HG03045 (cell line): ENCODE measurements around the gene GNAI2.

Source experiments
- ATAC-seq: cut with Tn5 transposase; IDR thresholded peaks from one replicate; pipeline ENCODE4 v1.9.1; 2021; ENCODE audit warnings: mild to moderate bottlenecking, moderate library complexity; ENCODE audit not compliant: unreplicated experiment

GNAI2 gene

DNA sequence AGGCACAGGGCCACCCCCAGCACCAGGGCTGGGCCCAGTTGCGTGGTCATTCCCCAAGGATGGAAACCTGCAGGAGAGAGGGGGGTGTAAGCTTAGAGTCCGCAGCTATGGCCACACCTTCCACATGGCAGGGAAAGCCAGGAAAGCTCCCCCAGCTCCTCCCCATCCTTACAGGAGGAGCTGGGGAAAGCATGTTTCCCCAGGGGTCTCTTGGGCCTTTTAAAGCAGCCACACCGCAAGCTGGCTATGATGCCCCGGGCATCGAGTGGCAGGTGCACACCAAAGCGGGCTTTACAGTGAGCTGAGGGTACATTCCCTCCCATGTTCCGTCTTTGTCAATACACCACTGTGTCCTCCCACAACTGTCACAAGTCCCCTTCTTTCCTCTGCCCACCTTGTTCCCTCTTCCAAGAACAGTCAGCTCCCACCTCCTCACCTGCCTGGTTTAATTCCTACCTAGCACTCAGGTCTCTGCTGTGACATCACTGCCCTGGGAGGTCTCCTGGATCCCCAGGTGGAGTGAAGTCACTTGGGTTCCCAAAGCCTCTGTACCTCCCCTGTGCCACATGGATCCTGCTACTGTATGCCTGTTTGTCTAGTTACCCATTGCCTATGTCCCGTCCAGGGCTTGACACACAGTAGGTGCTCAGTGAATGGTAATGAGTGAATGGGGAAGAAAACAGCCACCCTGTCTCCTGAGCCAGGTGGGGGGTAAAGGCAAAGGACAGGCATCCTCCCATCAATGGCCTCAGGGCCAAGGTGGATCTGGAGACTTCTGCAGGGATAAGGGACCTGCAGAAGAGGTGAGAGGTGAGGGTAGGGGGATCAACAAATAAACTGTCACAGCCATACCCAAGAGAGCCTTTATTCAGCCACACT, 59.8 kb downstream of the GNAI2 start:
- ATAC-seq, result no peak

GRCh38 chr3:50296721-50297383, 60.8 kb downstream of the GNAI2 start:
- no peak for ATAC-seq

DNA sequence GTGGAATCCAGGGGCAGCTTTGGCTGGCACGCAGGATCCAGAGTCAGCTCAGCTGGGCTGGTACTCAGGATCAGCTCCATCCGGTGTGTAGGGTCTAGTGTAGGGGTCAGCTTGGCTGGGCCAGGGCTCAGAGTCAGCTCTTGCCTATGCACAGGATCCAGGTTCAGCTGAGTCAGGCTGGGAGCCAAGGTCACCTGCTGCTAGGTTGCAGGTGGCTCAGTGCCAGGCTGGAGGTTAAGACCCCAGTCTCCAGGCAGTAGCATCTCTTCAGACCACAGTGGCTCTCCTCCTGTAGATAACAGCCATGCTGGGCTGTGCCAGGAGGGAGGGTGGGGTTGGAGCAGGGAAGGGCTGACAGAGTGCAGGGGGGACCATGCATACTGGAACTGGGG, 61.4 kb downstream of the GNAI2 start:
- ATAC-seq, result no peak

- ATAC-seq, result no peak
These were observed 62.1 kb downstream of the GNAI2 start for GRCh38 chr3:50297896-50298725.

- peak; percentile 81 for ATAC-seq
These were observed 63.0 kb downstream of the GNAI2 start, which contains the start of the genes HYAL3 and NAA80 for GRCh38 chr3:50298836-50299637. TSS of gene HYAL3 (minus strand) at chr3:50299405. CDS start at chr3:50295602, 3,803 bp downstream. TSS of gene NAA80 (minus strand) at chr3:50299405. CDS start at chr3:50297463, 1,942 bp downstream.

DNA sequence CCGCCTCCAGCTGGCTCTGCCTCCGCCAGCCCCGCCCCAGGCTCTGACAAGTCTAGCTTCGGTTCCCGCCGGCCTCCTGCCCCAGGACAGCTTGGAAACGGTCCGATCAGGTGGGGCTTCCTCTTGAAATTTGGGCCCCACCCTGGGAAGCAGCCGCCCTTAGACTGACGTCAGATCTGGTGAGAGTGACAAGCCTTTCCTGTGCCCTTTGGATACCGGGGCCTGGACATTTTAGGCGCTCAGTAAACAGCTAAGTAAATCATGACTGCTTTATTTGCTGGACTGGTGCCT, 63.6 kb downstream of the GNAI2 start:
- no peak for ATAC-seq

DNA sequence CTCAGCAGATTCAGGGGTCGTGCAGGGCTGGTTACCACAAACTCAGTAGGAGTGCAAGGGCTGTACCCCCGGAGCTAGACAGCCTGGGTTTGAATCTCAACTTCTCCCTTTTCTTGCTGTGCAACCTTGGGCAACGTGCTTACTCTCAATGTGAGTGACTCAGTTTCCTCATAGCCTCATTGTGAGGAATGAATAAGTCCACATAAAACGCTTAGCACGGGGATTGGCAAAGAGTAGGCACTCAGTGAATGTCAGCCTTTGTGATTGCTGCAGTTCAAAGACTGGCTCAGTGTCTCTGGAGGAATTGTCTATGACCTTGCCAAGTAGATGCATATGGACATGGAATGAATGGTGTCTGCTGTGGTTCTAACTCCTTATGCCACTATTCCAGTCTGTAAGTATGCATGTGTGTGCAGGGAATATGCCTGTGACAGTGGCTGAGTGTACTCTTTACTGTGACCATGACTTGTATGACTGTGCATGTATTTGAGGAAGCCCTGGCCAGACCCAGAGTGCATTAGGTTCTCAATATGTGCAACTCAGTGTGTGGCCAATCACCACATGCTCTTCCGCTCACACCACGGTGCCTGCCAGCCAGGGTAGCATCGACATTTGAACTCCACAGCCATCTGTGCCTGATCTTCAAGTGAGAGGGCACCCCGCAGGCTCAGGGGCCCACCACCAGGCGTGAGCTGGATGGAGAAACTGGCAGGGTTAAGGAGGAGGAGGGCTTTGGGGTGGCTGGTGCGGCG, 64.1 kb downstream of the GNAI2 start:
- no peak for ATAC-seq

DNA sequence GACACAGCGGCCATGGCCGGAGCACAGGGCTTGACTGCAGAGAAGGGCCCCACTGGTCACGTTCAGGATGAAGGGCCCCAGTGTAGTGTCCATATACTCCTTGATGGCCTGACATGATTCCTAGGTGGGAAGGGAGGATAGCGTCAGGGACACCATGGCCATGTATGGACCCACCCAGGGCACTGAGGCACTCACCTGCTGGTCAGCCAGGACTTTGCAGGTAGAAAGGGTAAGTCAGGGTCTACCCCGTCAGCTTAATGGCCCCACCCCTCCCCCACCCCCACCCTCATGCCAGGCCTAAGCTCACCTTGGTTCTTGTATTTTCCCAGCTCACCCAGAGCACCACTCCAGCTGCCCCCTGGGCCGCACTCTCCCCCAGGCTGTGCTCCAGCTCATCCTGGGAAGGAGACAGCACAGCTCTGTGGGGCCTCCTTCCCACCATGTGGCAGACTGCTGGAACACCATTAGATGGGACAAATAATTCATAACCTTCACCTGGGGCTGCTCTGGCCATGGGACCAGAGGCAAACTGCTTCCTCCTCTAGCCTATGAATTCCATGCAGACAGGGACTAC, 64.8 kb downstream of the GNAI2 start:
- no peak for ATAC-seq

DNA sequence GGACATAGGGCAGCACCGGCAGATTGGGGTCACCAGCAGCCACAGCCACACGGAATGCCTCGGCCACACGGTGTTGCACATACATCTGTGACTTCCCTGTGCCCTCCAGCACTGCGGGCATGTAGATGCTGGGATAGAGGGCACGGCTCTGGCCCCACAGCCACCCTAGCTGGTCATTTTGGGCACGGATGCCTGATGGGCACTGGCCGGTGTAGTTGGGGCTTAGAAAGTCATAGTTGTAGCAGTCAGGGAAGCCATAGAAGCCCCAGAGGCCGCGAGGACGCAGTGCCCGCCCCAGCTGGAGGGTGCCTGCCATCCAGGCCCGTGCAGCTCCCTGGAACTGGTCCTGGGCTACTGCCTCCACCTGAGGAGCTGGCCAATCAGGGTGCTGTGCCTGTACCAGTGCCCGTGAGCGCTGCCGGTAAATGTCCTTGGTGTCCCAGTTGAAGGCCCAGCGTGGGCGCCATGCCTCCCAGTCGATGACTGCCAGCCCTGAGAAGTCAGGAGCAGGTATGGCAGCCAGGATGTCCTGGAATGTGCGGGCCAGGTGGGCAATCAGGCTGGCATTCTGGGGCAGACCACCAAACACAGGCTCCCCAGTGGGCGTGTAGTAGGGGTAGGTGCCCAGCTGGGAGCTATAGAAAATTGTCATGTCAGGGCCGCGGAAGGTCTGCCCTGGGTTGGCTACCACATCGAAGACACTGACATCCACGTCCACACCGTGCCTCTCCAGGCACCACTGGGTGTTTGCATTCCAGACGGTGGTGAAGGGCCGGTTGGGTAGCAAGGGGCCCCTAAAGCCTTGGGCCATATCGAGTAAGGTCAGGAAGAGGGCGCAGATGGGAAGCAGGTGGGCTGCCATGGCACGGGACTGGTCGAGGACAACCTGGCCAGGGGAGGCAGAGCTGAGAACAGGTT, 66.3 kb downstream of the GNAI2 start:
- no peak for ATAC-seq

GRCh38 chr3:50303013-50303815, 67.2 kb downstream of the GNAI2 start, which contains the start of gene HYAL1:
TSS of gene HYAL1 (minus strand) at chr3:50303574. CDS start at chr3:50302956, 618 bp downstream.
- no peak for ATAC-seq

GRCh38 chr3:50304601-50305000, 68.6 kb downstream of the GNAI2 start:
- ATAC-seq, result no peak
